Muscle of leg (tissue), 11 donors: ENCODE measurements around the gene SPAAR. TPM values are rescaled to one million over a fixed set of nuclear protein-coding genes. Genes with fewer than 3 reads are reported as not detected.

ENCODE experiments used
- DNase-seq: peaks from one replicate; pipeline ENCODE4 v3.0.0; 2013
- H3K27ac ChIP-seq: one replicate; pipeline ENCODE4 v1.5.1; 2013; ENCODE audit warnings: mild to moderate bottlenecking, low read length, control low read depth
- H3K27me3 ChIP-seq: one replicate; pipeline ENCODE4 v1.6.1; 2013; ENCODE audit warnings: low read length; ENCODE audit not compliant: control insufficient read depth, insufficient read depth
- H3K36me3 ChIP-seq: one replicate; pipeline ENCODE4 v1.6.1; 2013; ENCODE audit warnings: low read length; ENCODE audit not compliant: control insufficient read depth, insufficient read depth
- H3K4me1 ChIP-seq: one replicate; pipeline ENCODE4 v1.6.1; 2013; ENCODE audit warnings: low read length; ENCODE audit not compliant: control insufficient read depth, insufficient read depth
- H3K4me3 ChIP-seq: one replicate; pipeline ENCODE4 v1.5.1; 2013; ENCODE audit warnings: low read length, control low read depth
- H3K9me3 ChIP-seq: replicated peaks from 2 replicates; pipeline ENCODE4 v1.6.1; 2013; ENCODE audit warnings: low read depth, low read length; ENCODE audit not compliant: control insufficient read depth
- WGBS: methylation state at CpG from one replicate; pipeline ENCODE4 v1.1.5; 2013; ENCODE audit warnings: missing lambda C conversion rate; ENCODE audit not compliant: insufficient coverage; 5-methylcytosine and 5-hydroxymethylcytosine counted together
- polyA plus RNA-seq, 8 donors: library from polyadenylated mRNA; unstranded; fragments of 120-200 nt; gene quantifications; one replicate each; pipeline versions ENCODE4 v1.2.1 to v1.2.3, GENCODE V29; 2013; ENCODE audit warnings: inconsistent platforms in 1 of 8, low replicate concordance in 1 of 8; ENCODE audit not compliant: insufficient read length in 8 of 8, insufficient read depth in 1 of 8
- total RNA-seq: library from RNA; stranded (reverse); fragments of 120-200 nt; gene quantifications from one replicate; pipeline ENCODE4 v1.2.4, GENCODE V29; 2013

SPAAR gene
- total and polyA plus RNA-seq, 9 donors = 0.89 to 2.3 (median 1.9) TPM

DNA sequence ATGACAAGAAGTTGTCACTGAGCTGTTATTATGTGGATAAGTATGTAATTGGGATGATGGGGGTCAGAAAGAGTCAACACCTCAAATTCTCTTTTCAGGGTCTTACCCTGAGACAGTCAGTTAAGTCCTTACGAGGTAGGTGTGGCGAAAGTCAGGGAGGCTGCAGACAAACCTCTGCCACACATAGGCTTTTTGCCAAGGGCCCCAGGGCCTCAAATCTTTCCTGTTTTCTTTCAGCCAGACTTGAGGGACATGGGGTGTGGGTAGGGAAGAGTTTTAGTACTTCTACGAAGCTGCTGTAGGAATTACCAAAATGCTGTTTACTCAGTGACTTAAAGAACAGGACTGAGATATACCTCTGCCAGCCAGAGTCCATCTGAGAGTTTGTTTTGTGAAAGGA, 34.9 kb downstream of the SPAAR start:
- peaks cover 13% of the 10 kb centered on the region for H3K4me1 ChIP-seq
- no CpG with 5 or more reads among the region's 3 CpGs for WGBS
- H3K4me3 ChIP-seq = no peak overlapping the region
- no peak overlapping the region for H3K27ac ChIP-seq
- DNase-seq = no peak
- no peaks in the 10 kb centered on the region for H3K9me3 ChIP-seq
- no peaks in the 10 kb centered on the region for H3K36me3 ChIP-seq
- H3K27me3 ChIP-seq = no peaks in the 10 kb centered on the region

DNA sequence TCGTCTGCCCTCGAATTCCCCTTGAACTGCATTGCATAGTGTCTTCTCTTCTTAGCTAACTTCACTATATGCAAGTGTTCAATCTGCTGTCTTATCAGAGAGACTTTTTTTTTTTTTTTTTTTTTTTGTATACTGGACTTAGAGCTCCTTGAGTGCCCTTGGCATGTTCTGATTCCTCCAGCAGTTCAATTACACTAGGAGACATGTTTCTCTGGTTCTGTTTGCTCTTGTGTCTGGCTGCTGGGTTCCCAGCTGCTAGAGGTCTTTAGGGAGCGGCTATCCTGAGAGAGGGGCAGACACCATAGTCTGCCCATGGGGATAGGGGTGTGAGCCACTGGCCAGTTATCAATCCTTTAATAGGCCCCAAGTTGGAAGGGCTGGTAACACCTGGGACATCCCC, 35.6 kb downstream of the SPAAR start:
- WGBS = 100% methylated on average over 1 of the region's 3 CpGs
- Histone ChIP-seq H3K4me1 (peaks cover 14% of the 10 kb centered on the region), H3K27ac (no peak overlapping the region), H3K4me3 (no peak overlapping the region), H3K9me3 (no peaks in the 10 kb centered on the region), H3K36me3 (no peaks in the 10 kb centered on the region), H3K27me3 (no peaks in the 10 kb centered on the region)
- no peak for DNase-seq

- Histone ChIP-seq H3K9me3 (no peaks in the 10 kb centered on the region), H3K27ac (no peak overlapping the region), H3K4me3 (no peak overlapping the region), H3K36me3 (no peaks in the 10 kb centered on the region), H3K27me3 (no peaks in the 10 kb centered on the region), H3K4me1 (peaks cover 14% of the 10 kb centered on the region)
- peak; percentile 90 for DNase-seq
- 75% methylated on average over 1 of the region's 10 CpGs for WGBS
These were observed 36.2 kb downstream of the SPAAR start for GRCh38 chr9:35945341-35946018.

- Histone ChIP-seq H3K9me3 (no peaks in the 10 kb centered on the region), H3K27me3 (no peaks in the 10 kb centered on the region), H3K4me1 (peaks cover 14% of the 10 kb centered on the region), H3K27ac (no peak overlapping the region), H3K36me3 (no peaks in the 10 kb centered on the region), H3K4me3 (no peak overlapping the region)
- DNase-seq = no peak
- WGBS = no CpG with 5 or more reads among the region's 2 CpGs
These were observed 39.2 kb downstream of the SPAAR start for GRCh38 chr9:35948451-35948850.

- no peaks in the 10 kb centered on the region for H3K36me3 ChIP-seq
- no peaks in the 10 kb centered on the region for H3K9me3 ChIP-seq
- H3K27me3 ChIP-seq = no peaks in the 10 kb centered on the region
- H3K4me3 ChIP-seq = no peak overlapping the region
- H3K4me1 ChIP-seq = peaks cover 14% of the 10 kb centered on the region
- 29% methylated on average over 1 of the region's 2 CpGs for WGBS
- no peak for DNase-seq
- no peak overlapping the region for H3K27ac ChIP-seq
These were observed 39.6 kb downstream of the SPAAR start for GRCh38 chr9:35948901-35949318.

- Histone ChIP-seq H3K27ac (no peak overlapping the region), H3K36me3 (no peaks in the 10 kb centered on the region), H3K27me3 (no peaks in the 10 kb centered on the region), H3K4me1 (peaks cover 6% of the 10 kb centered on the region), H3K9me3 (no peaks in the 10 kb centered on the region), H3K4me3 (no peak overlapping the region)
- no peak for DNase-seq
- WGBS = 75% methylated on average over 5 of the region's 6 CpGs
These were observed 42.4 kb downstream of the SPAAR start for GRCh38 chr9:35951736-35952135.

DNA sequence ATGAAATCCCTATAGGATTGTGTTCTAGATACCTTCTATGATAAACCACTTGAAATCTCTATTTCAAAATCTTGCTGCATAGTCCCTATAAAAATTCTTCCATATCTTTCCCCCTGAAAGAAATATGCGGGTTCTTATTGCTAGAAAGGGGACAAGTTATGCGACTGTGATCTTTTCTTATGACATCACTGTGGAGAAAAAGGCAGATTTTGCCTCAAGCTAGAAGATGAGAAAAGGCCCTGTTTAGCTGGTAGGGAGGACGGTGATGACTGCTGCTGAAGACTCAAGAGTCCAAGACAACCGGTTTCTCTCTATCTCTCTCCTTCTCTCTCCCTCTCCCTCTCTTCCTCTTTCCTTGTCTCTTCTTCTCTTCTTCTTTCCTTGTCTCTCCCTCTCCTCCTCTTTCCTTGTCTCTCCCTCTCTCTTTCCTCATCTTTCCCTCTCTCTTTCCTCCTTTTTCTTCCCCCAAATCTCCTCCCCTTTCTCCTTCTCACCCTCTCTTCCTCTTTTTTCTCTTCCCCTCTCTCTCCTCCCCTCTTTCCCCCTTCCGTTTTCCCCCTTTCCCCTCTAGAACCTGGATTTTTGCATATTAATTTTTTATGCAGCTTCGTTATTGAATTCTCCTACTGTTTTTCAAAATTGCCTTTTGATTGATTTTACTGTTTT, 43.4 kb downstream of the SPAAR start:
- H3K4me3 ChIP-seq = no peak overlapping the region
- no peaks in the 10 kb centered on the region for H3K36me3 ChIP-seq
- DNase-seq = no peak
- H3K27ac ChIP-seq = no peak overlapping the region
- 25% methylated on average over 1 of the region's 6 CpGs for WGBS
- H3K27me3 ChIP-seq = no peaks in the 10 kb centered on the region
- H3K9me3 ChIP-seq = no peaks in the 10 kb centered on the region
- H3K4me1 ChIP-seq = peaks cover 6% of the 10 kb centered on the region

GRCh38 chr9:35954942-35955546, 45.8 kb downstream of the SPAAR start:
- Histone ChIP-seq H3K9me3 (no peaks in the 10 kb centered on the region), H3K4me3 (no peak overlapping the region), H3K36me3 (no peaks in the 10 kb centered on the region), H3K27ac (no peak overlapping the region), H3K4me1 (no peaks in the 10 kb centered on the region), H3K27me3 (no peaks in the 10 kb centered on the region)
- WGBS = 0% methylated on average over 1 of the region's 6 CpGs
- peak; percentile 85 for DNase-seq

DNA sequence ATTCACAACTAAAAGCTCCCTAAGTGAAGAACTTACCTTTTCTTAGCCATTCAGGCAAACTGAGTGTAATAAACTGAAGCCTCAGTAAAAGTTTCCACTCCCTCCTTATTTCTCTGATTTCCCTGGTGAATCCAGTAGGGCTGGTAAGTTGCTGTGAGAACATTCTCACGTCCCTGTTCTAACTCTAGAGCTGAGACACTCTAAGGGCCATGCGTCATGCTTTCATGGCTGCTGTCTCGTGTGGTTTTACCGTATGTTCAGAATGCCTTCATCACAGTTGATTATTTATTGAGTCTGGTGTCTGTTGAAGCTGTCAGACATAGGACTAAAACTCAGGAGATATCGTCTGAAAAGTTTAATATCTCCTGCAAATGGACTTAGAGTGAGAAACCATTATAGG, 47.4 kb downstream of the SPAAR start:
- Histone ChIP-seq H3K4me3 (no peak overlapping the region), H3K27me3 (no peaks in the 10 kb centered on the region), H3K36me3 (no peaks in the 10 kb centered on the region), H3K4me1 (no peaks in the 10 kb centered on the region), H3K27ac (no peak overlapping the region), H3K9me3 (no peaks in the 10 kb centered on the region)
- 60% methylated on average over 2 of the region's 5 CpGs for WGBS
- no peak for DNase-seq

- WGBS = 79% methylated on average over 2 of the region's 5 CpGs
- no peak for DNase-seq
- H3K4me1 ChIP-seq = peaks cover 9% of the 10 kb centered on the region
- H3K27ac ChIP-seq = no peak within 1 kb of the TSS
- H3K4me3 ChIP-seq = no peak within 1 kb of the TSS
- H3K9me3 ChIP-seq = no peaks in the 10 kb centered on the region
- H3K36me3 ChIP-seq = no peaks in the 10 kb centered on the region
- H3K27me3 ChIP-seq = peaks cover 8% of the 10 kb centered on the region
These were observed 49.0 kb downstream of the SPAAR start, which contains the start of gene OR2S2 for GRCh38 chr9:35958104-35958837. OR2S2 (minus strand) TSS chr9:35958154; CDS start chr9:35958098, 56 bp downstream.
